Endothelial cell (in vitro differentiated cells): ENCODE data around the gene CPA2. TPM values are rescaled to one million over a fixed set of nuclear protein-coding genes. Genes with fewer than 3 reads are reported as not detected.
"Not testable (repeated sequence)": the region's sequence is repeated elsewhere in the genome, so short reads cannot be mapped to it uniquely, and the experiment has no call there.

Experiments used
- DNase-seq: peaks from one replicate; pipeline ENCODE4 v3.0.0; 2021; ENCODE audit warnings: low spot score
- H3K27ac Mint-ChIP-seq: one replicate; pipeline ENCODE4 v1.8.0; 2021; ENCODE audit warnings: mixed read lengths, inconsistent platforms; ENCODE audit not compliant: unreplicated experiment
- H3K27me3 Mint-ChIP-seq: one replicate; pipeline ENCODE4 v1.8.0; 2021; ENCODE audit warnings: mild to moderate bottlenecking, moderate library complexity, mixed read lengths, inconsistent platforms; ENCODE audit not compliant: unreplicated experiment
- H3K36me3 Mint-ChIP-seq: one replicate; pipeline ENCODE4 v1.8.0; 2021; ENCODE audit warnings: mild to moderate bottlenecking, low read depth, mixed read lengths, inconsistent platforms; ENCODE audit not compliant: unreplicated experiment
- H3K4me1 Mint-ChIP-seq: one replicate; pipeline ENCODE4 v1.8.0; 2021; ENCODE audit warnings: mild to moderate bottlenecking, mixed read lengths, inconsistent platforms; ENCODE audit not compliant: unreplicated experiment
- H3K4me3 Mint-ChIP-seq: one replicate; pipeline ENCODE4 v1.8.0; 2021; ENCODE audit warnings: mild to moderate bottlenecking, mixed read lengths, inconsistent platforms; ENCODE audit not compliant: unreplicated experiment
- H3K9me3 Mint-ChIP-seq: one replicate; pipeline ENCODE4 v1.8.0; 2021; ENCODE audit warnings: mixed read lengths, inconsistent platforms; ENCODE audit not compliant: unreplicated experiment
- CTCF ChIP-seq: fragments of 200-600 bp; sonication (generic); IDR thresholded peaks from one replicate; pipeline ENCODE4 v1.5.0; 2021; ENCODE audit warnings: antibody characterized with exemption; ENCODE audit not compliant: unreplicated experiment
- total RNA-seq: library from RNA; stranded (reverse); fragmentation: NEBNext Ultra II Directional; extraction: Animal tissue kit (Norgen Biotek cat#: 25700); gene quantifications from one replicate; pipeline ENCODE4 v1.2.1, GENCODE V29; 2021; ENCODE audit not compliant: unreplicated experiment

Gene CPA2
- total RNA-seq, 1 donor from 2014 or later = not detected

DNA sequence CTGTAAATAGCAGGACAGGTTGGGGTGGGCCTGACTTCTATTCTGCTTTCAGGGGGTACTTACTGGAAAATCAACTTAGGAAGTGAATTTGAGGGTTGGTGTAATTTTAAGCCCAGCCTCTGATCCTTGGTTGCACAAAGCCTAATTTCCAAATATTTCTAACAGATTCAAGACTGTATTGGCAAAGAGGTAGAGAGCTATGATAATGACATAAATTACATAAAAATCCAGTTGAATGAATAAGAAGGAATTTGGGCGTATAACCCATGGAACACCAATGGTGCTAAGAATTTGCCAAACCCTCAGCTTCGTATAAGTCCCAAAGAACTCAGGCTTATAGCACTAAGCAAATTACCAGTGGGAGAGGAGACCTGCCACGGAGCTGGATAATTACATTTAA, 38.2 kb downstream of the CPA2 start:
- H3K27me3 Mint-ChIP-seq = peaks cover 1% of the 10 kb centered on the region

DNA sequence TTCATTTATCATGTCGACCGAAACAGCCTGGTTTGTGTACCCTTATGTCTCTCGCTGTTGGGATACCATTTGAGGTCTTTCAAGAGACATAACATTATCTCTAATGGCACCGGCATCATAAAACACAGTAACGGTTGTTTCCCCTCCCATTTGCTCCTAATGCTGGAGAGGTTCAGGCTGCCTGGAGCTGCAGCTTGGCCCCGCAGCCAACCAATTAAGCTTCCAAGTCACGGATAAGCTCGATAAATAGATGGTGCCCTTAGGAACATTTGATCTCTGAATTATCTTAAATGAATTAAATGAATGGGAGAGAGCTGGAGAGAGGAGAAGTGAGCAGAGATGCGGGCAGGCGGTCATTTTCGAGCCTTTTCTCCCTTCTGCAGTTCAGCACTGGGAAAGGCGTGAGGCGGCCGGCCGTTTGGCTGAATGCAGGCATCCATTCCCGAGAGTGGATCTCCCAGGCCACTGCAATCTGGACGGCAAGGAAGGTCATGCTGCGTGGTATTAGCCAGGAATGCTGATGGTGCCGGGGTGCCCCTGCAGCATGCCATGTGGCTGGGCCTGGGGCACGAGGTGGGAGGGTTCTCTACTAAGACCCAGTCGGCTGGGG, 38.9 kb downstream of the CPA2 start:
- Mint-ChIP-seq H3K9me3 (no peaks in the 10 kb centered on the region), H3K27me3 (peaks cover 1% of the 10 kb centered on the region), H3K4me1 (no peaks in the 10 kb centered on the region), H3K27ac (no peak overlapping the region), H3K4me3 (no peak overlapping the region), H3K36me3 (no peaks in the 10 kb centered on the region)
- TF ChIP-seq CTCF = no peak
- DNase-seq = no peak

More for the DNA sequence above, 38.2 kb downstream of the CPA2 start:
- no peak for DNase-seq
- Mint-ChIP-seq H3K36me3 (no peaks in the 10 kb centered on the region), H3K27ac (no peak overlapping the region), H3K4me1 (no peaks in the 10 kb centered on the region), H3K4me3 (no peak overlapping the region), H3K9me3 (no peaks in the 10 kb centered on the region)
- TF ChIP-seq CTCF = no peak

DNA sequence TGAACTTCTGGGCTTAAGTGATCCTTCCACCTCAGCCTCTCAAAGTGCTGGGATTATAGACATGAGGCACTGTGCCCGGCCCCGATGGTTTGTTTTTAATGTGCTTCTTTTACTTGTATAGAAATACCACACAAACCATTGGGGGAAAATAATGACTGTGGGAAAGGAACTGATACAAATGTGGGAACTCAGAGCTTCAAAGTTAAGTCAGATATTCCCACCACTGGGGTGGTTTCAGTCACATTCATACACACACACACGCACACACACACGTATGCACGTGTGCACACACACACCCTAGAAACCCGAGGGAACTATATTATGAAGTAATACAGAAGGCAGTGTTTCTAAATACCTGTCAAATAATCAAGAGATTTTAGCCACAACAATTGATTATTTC, 43.3 kb downstream of the CPA2 start:
- H3K27me3 Mint-ChIP-seq = no peaks in the 10 kb centered on the region
- no peaks in the 10 kb centered on the region for H3K4me1 Mint-ChIP-seq
- TF ChIP-seq CTCF = no peak
- no peaks in the 10 kb centered on the region for H3K36me3 Mint-ChIP-seq
- no peak overlapping the region for H3K4me3 Mint-ChIP-seq
- H3K27ac Mint-ChIP-seq = no peak overlapping the region
- no peak for DNase-seq
- no peaks in the 10 kb centered on the region for H3K9me3 Mint-ChIP-seq

GRCh38 chr7:130314305-130314704, 47.6 kb downstream of the CPA2 start:
- Mint-ChIP-seq H3K4me3 (no peak overlapping the region), H3K36me3 (peaks cover 3% of the 10 kb centered on the region), H3K27me3 (peaks cover 2% of the 10 kb centered on the region), H3K9me3 (no peaks in the 10 kb centered on the region), H3K27ac (no peak overlapping the region), H3K4me1 (no peaks in the 10 kb centered on the region)
- no peak for TF ChIP-seq CTCF
- DNase-seq = no peak

DNA sequence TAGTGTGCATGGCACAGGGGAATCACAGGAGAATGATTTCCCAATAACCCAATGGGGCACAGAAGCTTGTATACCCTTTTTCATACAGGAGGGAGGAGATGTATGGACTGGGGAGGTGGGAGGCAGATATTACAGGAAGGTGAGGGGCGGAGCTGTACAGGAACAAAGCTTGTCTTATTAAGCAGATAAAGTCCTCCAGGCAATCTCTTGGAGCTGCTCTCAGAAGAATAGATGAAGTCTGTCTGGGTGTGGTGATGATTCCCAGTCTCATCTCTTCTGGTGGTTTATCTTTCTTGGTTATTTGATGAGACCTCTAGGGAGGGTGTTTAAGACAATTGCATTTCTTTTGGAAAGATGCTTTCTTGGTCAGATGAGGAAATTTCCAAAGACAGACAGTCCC, 52.9 kb downstream of the CPA2 start:
- H3K4me1 Mint-ChIP-seq = no peaks in the 10 kb centered on the region
- no peak for DNase-seq
- no peaks in the 10 kb centered on the region for H3K9me3 Mint-ChIP-seq
- H3K27ac Mint-ChIP-seq = no peak overlapping the region
- TF ChIP-seq CTCF = no peak
- peaks cover 4% of the 10 kb centered on the region for H3K27me3 Mint-ChIP-seq
- H3K4me3 Mint-ChIP-seq = no peak overlapping the region
- H3K36me3 Mint-ChIP-seq = peaks cover 3% of the 10 kb centered on the region

- H3K27ac Mint-ChIP-seq, H3K4me1 Mint-ChIP-seq, H3K9me3 Mint-ChIP-seq, H3K4me3 Mint-ChIP-seq, H3K36me3 Mint-ChIP-seq, H3K27me3 Mint-ChIP-seq, DNase-seq: not testable (repeated sequence)
Measured at GRCh38 chr7:130321542-130322229, 55.0 kb downstream of the CPA2 start.
